Measurements from ENCODE around the gene GCGR.

The GCGR gene

DNA sequence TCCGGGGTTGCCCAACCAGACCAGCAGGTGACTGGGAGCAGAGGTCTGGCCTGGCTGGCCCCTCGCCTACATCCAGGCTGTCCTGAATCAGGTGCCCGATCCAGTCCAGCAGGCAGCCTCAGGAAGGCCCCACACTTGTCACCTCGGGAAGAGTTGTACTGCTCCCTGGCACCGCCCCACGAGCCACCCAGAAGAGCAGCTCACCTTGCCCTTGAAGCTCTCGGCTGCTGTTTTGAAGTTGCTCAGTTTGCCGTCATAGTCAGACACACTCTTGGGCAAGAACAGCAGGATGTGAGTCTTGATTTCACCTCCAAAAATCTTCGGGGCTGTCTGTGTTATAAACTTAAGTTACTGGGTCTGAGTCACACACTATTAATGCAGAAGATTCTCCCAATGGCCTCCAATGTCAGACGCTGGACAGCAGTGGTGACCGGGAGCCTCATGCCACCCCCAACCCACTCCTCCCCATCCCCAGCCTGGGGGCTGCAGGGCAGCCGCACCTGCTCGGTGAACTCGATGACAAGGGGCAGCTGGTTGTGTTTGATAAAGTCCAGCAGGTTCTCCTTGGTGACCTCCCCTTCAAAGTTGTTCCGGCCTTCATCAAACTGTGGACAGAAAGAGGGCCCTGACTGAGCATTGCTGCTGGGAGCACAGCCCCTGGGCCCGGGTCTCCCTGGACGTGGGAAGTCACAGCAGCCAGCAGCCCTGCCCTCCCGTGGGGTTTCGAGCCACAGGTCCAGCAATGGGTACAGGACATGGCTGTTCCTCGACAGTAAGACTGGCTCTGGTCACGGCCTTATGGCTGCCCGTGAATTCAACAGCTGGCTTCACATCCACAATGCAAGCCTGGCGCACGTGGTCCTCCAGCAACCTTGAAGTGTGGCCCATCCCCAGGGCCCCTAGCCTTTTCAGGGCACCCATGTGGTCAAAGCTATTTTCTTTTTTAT, 43.1 kb downstream of the GCGR start:
- ChIA-PET CTCF (no interaction called here), POLR2A (interaction anchor here (0.8 kb wide), 1 partner anchor 14 kb away, joined by 4 read pairs; the partner anchor contains the start of gene MCRIP1)
- TF ChIP-seq FOXA1 (IDR thresholded peaks at IDR 0.05) (no peak), HDGF (IDR thresholded peaks at IDR 0.05; ENCODE audit: borderline replicate concordance) (no peak), LEF1 (IDR thresholded peaks at IDR 0.05; ENCODE audit: borderline replicate concordance) (no peak), TARDBP (IDR thresholded peaks at IDR 0.05) (no peak), SUZ12 (IDR thresholded peaks at IDR 0.05) (no peak), ZNF384 (IDR thresholded peaks at IDR 0.05) (no peak)

DNA sequence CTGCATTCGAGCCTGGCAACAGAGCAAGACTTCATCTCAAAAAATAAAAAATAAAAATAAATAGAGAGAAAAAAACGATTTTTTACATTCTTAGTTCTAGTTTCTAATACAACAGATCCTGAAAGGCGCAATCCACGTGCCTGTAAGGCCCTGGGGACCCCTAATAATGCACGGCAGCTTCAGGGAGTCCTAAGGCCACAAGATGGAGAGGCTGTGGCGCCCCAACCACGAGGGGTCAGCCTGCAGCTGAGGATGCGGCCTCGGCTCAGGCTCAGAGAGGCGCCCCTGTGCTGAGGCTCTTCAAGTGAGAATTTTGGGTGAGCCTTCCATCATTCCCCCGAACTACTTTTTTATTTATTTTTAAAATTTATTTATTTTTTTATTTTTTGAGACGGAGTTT, 45.5 kb downstream of the GCGR start:
- TF ChIP-seq NFRKB (IDR thresholded peaks at IDR 0.05) (no peak), BHLHE40 (IDR thresholded peaks at IDR 0.05; ENCODE audit: borderline replicate concordance) (no peak), L3MBTL2 (conservative IDR thresholded peaks at IDR 0.05) (no peak), SUZ12 (IDR thresholded peaks at IDR 0.05) (no peak), FOXA1 (IDR thresholded peaks at IDR 0.05) (no peak), SP1 (IDR thresholded peaks at IDR 0.05) (no peak), TARDBP (IDR thresholded peaks at IDR 0.05) (no peak), LEF1 (IDR thresholded peaks at IDR 0.05; ENCODE audit: borderline replicate concordance) (no peak), ZNF384 (IDR thresholded peaks at IDR 0.05) (no peak), FOXM1 (IDR thresholded peaks at IDR 0.05; ENCODE audit: borderline replicate concordance) (no peak), FOXK2 (IDR thresholded peaks at IDR 0.05) (no peak), HDGF (IDR thresholded peaks at IDR 0.05; ENCODE audit: borderline replicate concordance) (no peak)
- ChIA-PET POLR2A (interaction anchor here (1.5 kb wide), 1 partner anchor 16 kb away, joined by 4 read pairs; the partner anchor contains the start of gene MCRIP1), CTCF (no interaction called here)
- DNase-seq (ENCODE audit: extremely low spot score): no peak

More for the DNA sequence above, 43.1 kb downstream of the GCGR start:
- no peak for DNase-seq (ENCODE audit: extremely low spot score)

DNA sequence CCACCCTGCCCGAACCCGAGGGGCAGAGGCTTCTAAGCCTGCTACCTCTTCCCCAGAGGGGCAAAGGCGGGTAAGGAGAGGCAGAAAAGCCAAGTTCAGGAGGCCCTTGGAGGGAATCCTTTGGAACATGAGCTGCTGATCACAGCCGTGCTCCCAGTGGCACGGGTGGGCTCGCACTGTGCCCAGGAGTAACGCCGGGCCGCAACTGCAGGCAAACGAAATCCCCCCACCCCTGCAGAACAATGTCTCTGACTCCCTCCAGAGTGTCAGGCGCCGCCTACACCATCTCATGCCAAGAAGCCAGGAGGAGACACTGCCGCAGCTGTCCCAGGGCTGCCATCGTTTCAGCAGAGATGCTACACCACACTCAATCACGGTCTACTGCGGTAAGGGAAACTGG, 47.5 kb downstream of the GCGR start:
- no peak for DNase-seq (ENCODE audit: extremely low spot score)
- ChIA-PET POLR2A (interaction anchor here (1.0 to 2.1 kb wide), 6 partner anchors 8 to 18 kb away, joined by 3 to 9 read pairs (median 4); partner anchors contain the start of genes MCRIP1 and P4HB), CTCF (no interaction called here)
- TF ChIP-seq BHLHE40 (IDR thresholded peaks at IDR 0.05; ENCODE audit: borderline replicate concordance) (no peak), FOXA1 (IDR thresholded peaks at IDR 0.05) (no peak)

DNA sequence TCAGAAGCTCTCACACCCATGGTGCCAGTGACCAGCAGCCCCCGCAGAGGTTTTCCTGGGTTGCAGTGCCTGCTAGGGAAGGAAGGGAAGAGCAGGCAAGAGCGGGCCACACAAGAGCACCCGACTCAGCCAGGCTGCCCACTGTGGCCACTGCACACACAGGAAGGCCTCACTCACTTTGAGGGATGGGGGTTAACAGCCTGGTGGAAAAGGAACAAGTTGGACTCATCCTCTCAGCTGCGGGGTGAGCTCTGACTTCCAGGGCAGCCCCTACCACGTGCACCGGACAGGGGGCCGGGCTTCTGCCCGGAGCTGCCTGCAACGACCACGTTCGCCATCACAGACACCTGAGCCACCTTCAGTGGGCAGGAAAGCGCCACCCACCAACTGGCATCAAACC, 48.3 kb downstream of the GCGR start:
- ChIA-PET POLR2A (interaction anchor here (1.0 to 2.1 kb wide), 5 partner anchors 9 to 19 kb away, joined by 4 to 9 read pairs (median 7); partner anchors contain the start of genes MCRIP1 and P4HB), CTCF (no interaction called here)
- no peak for DNase-seq (ENCODE audit: extremely low spot score)
- no peak for TF ChIP-seq ZNF384 (IDR thresholded peaks at IDR 0.05)
- TF ChIP-seq CTBP1 (IDR thresholded peaks at IDR 0.05; ENCODE audit: borderline replicate concordance): no peak
- TF ChIP-seq LEF1 (IDR thresholded peaks at IDR 0.05; ENCODE audit: borderline replicate concordance): no peak
- TF ChIP-seq NFRKB (IDR thresholded peaks at IDR 0.05): no peak
- no peak for TF ChIP-seq TARDBP (IDR thresholded peaks at IDR 0.05)
- TF ChIP-seq FOXA1 (IDR thresholded peaks at IDR 0.05): no peak
- TF ChIP-seq SUZ12 (IDR thresholded peaks at IDR 0.05): no peak
- TF ChIP-seq ARNT (IDR thresholded peaks at IDR 0.05): no peak
- TF ChIP-seq L3MBTL2 (conservative IDR thresholded peaks at IDR 0.05): no peak
- TF ChIP-seq SP1 (IDR thresholded peaks at IDR 0.05): no peak
- no peak for TF ChIP-seq FOXK2 (IDR thresholded peaks at IDR 0.05)
- no peak for TF ChIP-seq FOXM1 (IDR thresholded peaks at IDR 0.05; ENCODE audit: borderline replicate concordance)

DNA sequence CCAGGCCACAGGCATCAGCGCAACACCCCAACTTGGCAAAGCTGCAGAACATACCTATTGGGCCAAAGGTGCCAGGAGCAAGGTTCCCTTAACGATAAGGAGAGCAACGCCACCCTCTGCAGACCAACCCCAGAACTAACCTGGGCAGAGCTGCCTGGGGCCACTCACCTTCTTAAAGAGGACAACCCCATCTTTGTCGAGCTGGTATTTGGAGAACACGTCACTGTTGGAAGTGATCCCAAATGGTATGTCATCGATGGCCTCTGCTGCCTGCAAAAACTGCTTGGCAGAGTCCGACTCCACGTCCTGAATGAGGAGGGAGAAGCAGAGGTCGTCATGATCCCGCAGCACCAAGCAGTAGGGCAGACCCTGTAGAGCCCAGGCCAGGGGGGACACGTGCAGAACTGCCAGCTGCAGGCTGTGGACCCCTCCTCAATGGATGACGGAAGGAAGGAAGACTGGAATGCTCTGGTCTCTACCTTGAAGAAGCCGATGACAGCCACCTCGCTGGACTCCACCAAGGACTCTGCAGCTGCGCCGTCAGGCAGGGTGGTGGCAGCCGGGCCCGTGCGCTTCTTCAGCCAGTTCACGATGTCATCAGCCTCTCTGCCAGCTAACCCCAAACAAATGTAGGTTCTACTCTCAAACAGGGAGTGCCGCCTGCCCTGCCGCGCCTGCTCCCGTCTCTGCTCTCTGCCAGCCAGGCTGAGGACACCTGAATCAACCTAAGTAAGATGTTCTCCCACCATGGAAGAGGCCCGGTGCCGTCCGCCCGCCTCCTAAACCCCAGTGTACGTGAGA, 51.2 kb downstream of the GCGR start:
- CTCF ChIA-PET: interaction anchor here (0.9 to 1.1 kb wide), 4 partner anchors 17 to 301 kb away, joined by 3 to 4 read pairs (median 3); no protein-coding TSS in a partner anchor
- POLR2A ChIA-PET: interaction anchor here (1.0 to 1.4 kb wide), 2 partner anchors 12 to 22 kb away, joined by 4 read pairs; partner anchors contain the start of gene MCRIP1
- TF ChIP-seq NFRKB (IDR thresholded peaks at IDR 0.05): no peak
- no peak for TF ChIP-seq ARNT (IDR thresholded peaks at IDR 0.05)
- TF ChIP-seq FOXA1 (IDR thresholded peaks at IDR 0.05): no peak
- TF ChIP-seq CTBP1 (IDR thresholded peaks at IDR 0.05; ENCODE audit: borderline replicate concordance): no peak
- no peak for TF ChIP-seq ELF4 (IDR thresholded peaks at IDR 0.05)
- TF ChIP-seq TARDBP (IDR thresholded peaks at IDR 0.05): no peak
- no peak for TF ChIP-seq ZNF384 (IDR thresholded peaks at IDR 0.05)
- no peak for TF ChIP-seq LEF1 (IDR thresholded peaks at IDR 0.05; ENCODE audit: borderline replicate concordance)
- DNase-seq (ENCODE audit: extremely low spot score): no peak

DNA sequence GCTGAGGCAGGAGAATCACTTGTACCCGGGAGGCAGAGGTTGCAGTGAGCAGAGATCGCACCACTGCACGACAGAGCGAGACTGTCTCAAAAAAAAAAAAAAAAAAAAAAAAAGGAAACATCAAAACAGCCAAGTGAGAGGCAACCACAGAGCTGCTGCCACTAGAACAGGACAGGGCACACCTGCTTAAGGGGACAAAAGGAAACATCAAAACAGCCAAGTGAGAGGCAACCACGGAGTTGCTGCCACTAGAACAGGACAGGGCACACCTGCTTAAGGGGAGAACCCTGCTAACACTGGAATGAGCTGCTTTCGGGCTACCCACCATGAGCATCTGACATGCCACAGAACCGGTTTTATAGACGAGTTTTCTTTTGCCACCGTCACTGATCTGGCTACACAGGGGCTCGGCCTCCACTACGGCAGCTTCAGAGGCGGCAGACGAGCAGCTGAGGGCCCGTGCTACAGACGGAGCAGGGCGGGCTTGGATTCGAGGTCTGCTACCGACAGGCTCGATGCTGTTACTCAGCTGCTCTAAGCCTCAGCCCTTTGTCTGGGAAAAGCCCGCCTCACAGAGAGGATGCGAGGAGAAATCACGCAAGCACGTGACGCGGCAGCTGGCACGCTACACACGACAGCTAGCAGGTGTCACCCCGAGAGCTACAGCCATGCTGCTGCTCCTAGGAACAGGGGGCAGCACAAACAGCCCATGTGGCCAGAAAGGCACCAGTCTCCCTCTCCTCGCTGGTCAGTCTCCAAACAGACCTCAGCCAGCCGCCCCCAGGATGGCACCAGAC, 54.4 kb downstream of the GCGR start:
- DNase-seq (ENCODE audit: extremely low spot score): no peak
- TF ChIP-seq ELF4 (IDR thresholded peaks at IDR 0.05): no peak
- no peak for TF ChIP-seq FOXM1 (IDR thresholded peaks at IDR 0.05; ENCODE audit: borderline replicate concordance)
- TF ChIP-seq ZNF384 (IDR thresholded peaks at IDR 0.05): no peak
- TF ChIP-seq, protein P1, sequence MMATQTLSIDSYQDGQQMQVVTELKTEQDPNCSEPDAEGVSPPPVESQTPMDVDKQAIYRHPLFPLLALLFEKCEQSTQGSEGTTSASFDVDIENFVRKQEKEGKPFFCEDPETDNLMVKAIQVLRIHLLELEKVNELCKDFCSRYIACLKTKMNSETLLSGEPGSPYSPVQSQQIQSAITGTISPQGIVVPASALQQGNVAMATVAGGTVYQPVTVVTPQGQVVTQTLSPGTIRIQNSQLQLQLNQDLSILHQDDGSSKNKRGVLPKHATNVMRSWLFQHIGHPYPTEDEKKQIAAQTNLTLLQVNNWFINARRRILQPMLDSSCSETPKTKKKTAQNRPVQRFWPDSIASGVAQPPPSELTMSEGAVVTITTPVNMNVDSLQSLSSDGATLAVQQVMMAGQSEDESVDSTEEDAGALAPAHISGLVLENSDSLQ (IDR thresholded peaks at IDR 0.05): no peak
- no peak for TF ChIP-seq SUZ12 (IDR thresholded peaks at IDR 0.05)
- no peak for TF ChIP-seq L3MBTL2 (conservative IDR thresholded peaks at IDR 0.05)
- no peak for TF ChIP-seq HDGF (IDR thresholded peaks at IDR 0.05; ENCODE audit: borderline replicate concordance)
- no peak for TF ChIP-seq BHLHE40 (IDR thresholded peaks at IDR 0.05; ENCODE audit: borderline replicate concordance)
- no peak for TF ChIP-seq FOXA1 (IDR thresholded peaks at IDR 0.05)
- no peak for TF ChIP-seq NFRKB (IDR thresholded peaks at IDR 0.05)
- CTCF ChIA-PET: no interaction called here
- POLR2A ChIA-PET: interaction anchor here (1.4 kb wide), 1 partner anchor 9 kb away, joined by 4 read pairs; no protein-coding TSS in a partner anchor
